GM19455 (cell line): ENCODE data around the gene KNTC1.
"Not testable (repeated sequence)": the region's sequence is repeated elsewhere in the genome, so short reads cannot be mapped to it uniquely, and the experiment has no call there.

Experiments used
- ATAC-seq: cut with Tn5 transposase; IDR thresholded peaks from one replicate; pipeline ENCODE4 v1.9.1; 2021; ENCODE audit not compliant: unreplicated experiment

KNTC1 gene

GRCh38 chr12:122506393-122506938 lies 20.6 kb upstream of the KNTC1 start:
- ATAC-seq: no peak

GRCh38 chr12:122508163-122508562 lies 18.9 kb upstream of the KNTC1 start:
- ATAC-seq: no peak

- ATAC-seq: not testable (repeated sequence)
These were observed 14.0 kb upstream of the KNTC1 start for GRCh38 chr12:122513028-122513427.

GRCh38 chr12:122513660-122514059 lies 13.4 kb upstream of the KNTC1 start:
- no peak for ATAC-seq

- no peak for ATAC-seq
These were observed 11.8 kb upstream of the KNTC1 start for GRCh38 chr12:122515275-122515674.

GRCh38 chr12:122516544-122517361 lies 10.3 kb upstream of the KNTC1 start:
- no peak for ATAC-seq

GRCh38 chr12:122517877-122518276 lies 9.2 kb upstream of the KNTC1 start:
- ATAC-seq: no peak

- ATAC-seq: no peak
These were observed 8.1 kb upstream of the KNTC1 start for GRCh38 chr12:122518908-122519307.

- no peak for ATAC-seq
These were observed 7.6 kb upstream of the KNTC1 start for GRCh38 chr12:122519418-122519817.

- ATAC-seq: no peak
These were observed 6.4 kb upstream of the KNTC1 start for GRCh38 chr12:122520676-122521075.

GRCh38 chr12:122523280-122523679 lies 3.8 kb upstream of the KNTC1 start:
- no peak for ATAC-seq

- ATAC-seq: no peak
These were observed 3.0 kb upstream of the KNTC1 start for GRCh38 chr12:122523846-122524718.

- no peak for ATAC-seq
These were observed 462 bp downstream of the KNTC1 start for GRCh38 chr12:122527478-122527944.

- ATAC-seq: no peak
These were observed 1.5 kb downstream of the KNTC1 start for GRCh38 chr12:122528582-122528981.

GRCh38 chr12:122528992-122529391 lies 1.9 kb downstream of the KNTC1 start:
- no peak for ATAC-seq

GRCh38 chr12:122533856-122534255 lies 6.8 kb downstream of the KNTC1 start:
- no peak for ATAC-seq

- no peak for ATAC-seq
These were observed 10.0 kb downstream of the KNTC1 start for GRCh38 chr12:122537021-122537420.

- ATAC-seq: no peak
These were observed 11.4 kb downstream of the KNTC1 start for GRCh38 chr12:122538496-122538895.

GRCh38 chr12:122544537-122544936 lies 17.5 kb downstream of the KNTC1 start:
- no peak for ATAC-seq

GRCh38 chr12:122545855-122546254 lies 18.8 kb downstream of the KNTC1 start:
- no peak for ATAC-seq

GRCh38 chr12:122547330-122547729 lies 20.3 kb downstream of the KNTC1 start:
- no peak for ATAC-seq
